ENCODE results near the gene MAN1A2.
"Not testable (repeated sequence)": the region's sequence is repeated elsewhere in the genome, so short reads cannot be mapped to it uniquely, and the experiment has no call there.

MAN1A2 gene

GRCh38 chr1:117367046-117368025 lies at the start of gene MAN1A2:
Gene MAN1A2, plus strand, starts transcription at chr1:117367449. Its CDS starts 735 bp downstream, at chr1:117368184.
- peak; percentile 87 for DNase-seq

GRCh38 chr1:117318011-117318410 lies 49.2 kb upstream of the MAN1A2 start:
- no peak for DNase-seq

- DNase-seq, result no peak
Measured at GRCh38 chr1:117318426-117318825, 48.8 kb upstream of the MAN1A2 start.

- DNase-seq, result no peak
Measured at GRCh38 chr1:117320515-117320914, 46.7 kb upstream of the MAN1A2 start.

GRCh38 chr1:117321680-117322609 lies 45.3 kb upstream of the MAN1A2 start:
- DNase-seq, result no peak

- no peak for DNase-seq
Measured at GRCh38 chr1:117324357-117324756, 42.9 kb upstream of the MAN1A2 start.

- DNase-seq, result not testable (repeated sequence)
Measured at GRCh38 chr1:117326035-117326434, 41.2 kb upstream of the MAN1A2 start.

GRCh38 chr1:117327011-117327410 lies 40.2 kb upstream of the MAN1A2 start:
- no peak for DNase-seq

- no peak for DNase-seq
Measured at GRCh38 chr1:117335376-117336086, 31.7 kb upstream of the MAN1A2 start.

GRCh38 chr1:117336088-117336817 lies 31.0 kb upstream of the MAN1A2 start:
- no peak for DNase-seq

GRCh38 chr1:117339866-117340700 lies 27.2 kb upstream of the MAN1A2 start:
- DNase-seq, result no peak

- DNase-seq, result no peak
Measured at GRCh38 chr1:117341123-117341522, 26.1 kb upstream of the MAN1A2 start.

GRCh38 chr1:117342397-117342796 lies 24.9 kb upstream of the MAN1A2 start:
- DNase-seq, result no peak

- no peak for DNase-seq
Measured at GRCh38 chr1:117346206-117346928, 20.9 kb upstream of the MAN1A2 start.

- no peak for DNase-seq
Measured at GRCh38 chr1:117347907-117348306, 19.3 kb upstream of the MAN1A2 start.

GRCh38 chr1:117352695-117353094 lies 14.6 kb upstream of the MAN1A2 start:
- DNase-seq, result not testable (repeated sequence)

GRCh38 chr1:117357833-117358603 lies 9.2 kb upstream of the MAN1A2 start:
- DNase-seq, result not testable (repeated sequence)

- not testable (repeated sequence) for DNase-seq
Measured at GRCh38 chr1:117358604-117358887, 8.7 kb upstream of the MAN1A2 start.

GRCh38 chr1:117359561-117360289 lies 7.5 kb upstream of the MAN1A2 start:
- DNase-seq, result no peak

All from activated CD4-positive, alpha-beta T cell treated with anti-CD3 and anti-CD28 coated beads, Interleukin-2, amount 50 U/mL, for 16 hours (primary cell).